ENCODE measurements around the gene IFT20.

The IFT20 gene

GRCh38 chr17:28334666-28335200 is 539 bp downstream of the IFT20 start:
- DNase-seq, result no peak

- DNase-seq, result no peak
Observed at GRCh38 chr17:28334171-28334570, 1.1 kb downstream of the IFT20 start.

GRCh38 chr17:28333083-28333746 is 2.1 kb downstream of the IFT20 start:
- DNase-seq, result no peak

DNA sequence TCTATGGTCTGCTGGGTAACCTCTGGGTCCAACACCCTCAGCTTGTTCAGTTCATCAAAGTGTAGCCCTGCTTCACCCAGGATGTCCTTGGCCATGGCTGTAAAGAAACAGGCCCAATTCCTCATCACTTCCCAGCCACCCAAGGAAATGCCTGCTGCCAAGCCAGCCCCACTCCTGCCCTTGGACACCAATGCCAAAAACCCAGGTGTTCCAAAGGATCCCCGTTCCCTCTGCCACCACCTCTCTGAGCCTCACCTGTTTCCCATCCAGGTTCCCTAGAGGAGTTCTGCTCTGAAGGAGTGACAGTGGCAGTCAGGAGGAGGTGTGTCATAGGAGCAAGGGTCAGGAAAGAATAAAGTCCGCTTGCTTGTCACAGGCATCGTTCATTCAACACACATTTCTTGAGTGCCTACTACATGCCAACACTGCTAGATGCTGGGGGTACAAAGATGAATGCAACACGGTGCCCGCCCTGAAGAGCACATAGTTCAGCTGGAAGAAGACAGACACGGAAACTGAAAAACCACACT is 3.3 kb downstream of the IFT20 start:
- DNase-seq, result no peak

DNA sequence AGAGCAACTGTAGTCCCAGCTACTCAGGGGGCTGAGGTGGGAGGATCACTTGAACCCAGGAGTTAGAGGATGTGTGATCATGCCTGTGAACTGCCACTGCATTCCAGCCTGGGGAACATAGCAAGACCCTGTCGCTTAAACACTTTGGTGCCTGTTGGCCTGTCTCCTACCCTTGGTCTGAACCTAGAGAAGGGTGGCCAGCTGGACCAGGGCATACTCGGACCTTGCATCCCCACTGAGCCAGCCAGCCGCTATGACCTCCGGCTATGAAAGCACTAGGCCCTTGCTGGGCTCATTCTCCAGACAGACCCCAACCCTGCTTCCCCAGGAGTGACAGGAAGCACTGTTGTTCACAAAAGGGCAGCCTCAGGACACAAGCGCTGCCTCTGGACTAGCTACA is 4.6 kb downstream of the IFT20 start:
- no peak for DNase-seq

DNA sequence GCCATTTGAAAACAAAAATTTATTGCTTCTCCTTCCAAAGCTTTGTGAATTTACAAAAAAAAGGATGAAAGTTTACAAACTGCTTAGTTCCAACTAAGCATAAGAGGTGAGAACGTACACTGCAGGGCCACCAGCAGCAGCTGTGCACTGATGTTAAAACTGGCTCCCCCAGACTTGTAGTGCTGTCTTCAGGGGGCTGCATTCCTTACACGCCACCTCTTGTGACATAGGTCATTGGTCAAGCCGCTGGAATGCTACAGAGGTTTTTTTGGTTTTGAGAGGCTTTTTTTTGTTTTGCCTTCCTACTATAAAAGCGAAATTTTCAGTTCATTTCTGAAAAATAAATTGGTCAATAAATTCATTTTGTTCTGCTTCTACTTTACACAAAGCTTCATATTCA is 6.9 kb downstream of the IFT20 start:
- DNase-seq, result no peak

GRCh38 chr17:28327709-28328108 is 7.6 kb downstream of the IFT20 start:
- DNase-seq, result no peak

- DNase-seq, result no peak
Observed at GRCh38 chr17:28327031-28327607, 8.2 kb downstream of the IFT20 start.

DNA sequence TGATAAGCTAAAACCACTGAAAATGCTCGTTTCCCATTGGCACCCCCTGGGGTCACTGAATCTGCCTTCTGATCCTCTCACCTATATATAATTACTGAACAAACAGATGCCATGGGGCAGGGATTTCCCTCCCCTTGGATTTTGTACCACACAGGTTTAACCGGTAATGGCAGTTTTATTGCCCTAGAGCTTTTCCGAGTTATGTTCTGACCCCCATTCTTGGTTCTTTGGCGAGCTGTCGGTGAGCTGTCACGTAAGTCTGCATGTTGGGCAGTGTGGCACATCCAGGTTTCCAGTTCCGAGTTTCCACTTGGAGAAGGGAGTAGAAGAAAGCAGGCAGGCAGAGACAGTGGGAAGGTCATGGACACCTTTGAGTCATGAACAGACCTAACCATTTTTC is 9.2 kb downstream of the IFT20 start:
- DNase-seq, result no peak

DNA sequence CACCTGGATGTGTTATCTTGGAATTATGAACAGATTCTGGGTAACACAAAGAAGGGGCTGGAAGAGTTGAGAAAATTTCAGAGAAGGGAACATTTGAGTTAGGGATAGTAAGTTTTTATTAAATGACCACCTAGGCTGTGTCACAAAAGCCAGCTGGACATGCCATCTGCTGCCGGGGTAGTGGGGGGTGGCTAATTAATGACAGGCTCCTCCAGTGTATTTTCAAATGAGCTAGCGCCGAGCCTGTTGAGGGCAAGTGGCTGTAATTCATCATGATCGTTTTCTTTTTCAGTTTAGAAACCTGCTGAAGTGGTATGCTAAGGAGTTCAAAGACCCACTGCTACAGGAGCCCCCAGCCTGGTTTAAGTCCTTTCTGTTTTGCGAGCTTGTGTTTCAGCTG is 10.1 kb downstream of the IFT20 start:
- DNase-seq, result no peak

GRCh38 chr17:28324781-28325180 is 10.5 kb downstream of the IFT20 start:
- no peak for DNase-seq

GRCh38 chr17:28324267-28324745 is 11.0 kb downstream of the IFT20 start:
- no peak for DNase-seq

DNA sequence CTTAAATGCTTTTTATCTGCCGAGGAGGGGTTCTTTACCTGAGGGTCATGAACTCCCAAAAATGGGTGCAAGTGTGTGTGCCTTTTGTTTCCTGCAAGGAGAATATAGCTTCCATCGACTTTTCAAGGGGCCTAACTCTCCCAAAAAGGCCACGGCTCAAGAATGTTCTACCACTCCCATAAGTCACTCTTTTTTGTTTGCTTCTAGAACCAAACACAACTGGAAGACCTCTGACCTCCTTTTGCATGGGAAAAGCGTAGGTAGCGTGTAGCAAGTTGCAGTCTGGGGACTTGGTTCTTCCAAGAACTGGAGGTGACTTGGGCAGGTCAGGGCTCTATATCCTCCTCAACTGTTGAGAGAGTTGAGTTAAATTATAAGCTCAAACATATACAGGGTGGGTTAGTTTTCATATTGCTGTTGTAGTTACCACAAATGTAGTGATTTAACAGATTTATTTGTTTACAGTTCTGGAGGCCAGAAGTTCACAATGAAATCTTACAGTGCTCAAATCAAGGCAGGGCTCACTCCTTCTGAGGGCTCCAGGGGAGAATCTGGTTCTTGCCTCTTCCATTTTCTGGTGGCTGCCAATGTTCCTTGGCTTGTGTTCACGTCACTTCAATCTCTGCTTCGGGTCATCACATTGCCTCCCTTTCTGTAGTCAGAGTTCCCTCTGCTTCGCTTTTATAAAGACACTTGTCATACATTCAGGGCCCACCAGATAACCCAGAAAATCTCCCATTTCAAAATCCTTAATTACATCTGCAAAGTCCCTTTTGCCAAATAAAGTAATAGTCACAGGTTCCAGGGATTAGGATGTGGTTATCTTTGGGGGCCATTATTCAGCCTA is 14.8 kb downstream of the IFT20 start:
- DNase-seq, result no peak

DNA sequence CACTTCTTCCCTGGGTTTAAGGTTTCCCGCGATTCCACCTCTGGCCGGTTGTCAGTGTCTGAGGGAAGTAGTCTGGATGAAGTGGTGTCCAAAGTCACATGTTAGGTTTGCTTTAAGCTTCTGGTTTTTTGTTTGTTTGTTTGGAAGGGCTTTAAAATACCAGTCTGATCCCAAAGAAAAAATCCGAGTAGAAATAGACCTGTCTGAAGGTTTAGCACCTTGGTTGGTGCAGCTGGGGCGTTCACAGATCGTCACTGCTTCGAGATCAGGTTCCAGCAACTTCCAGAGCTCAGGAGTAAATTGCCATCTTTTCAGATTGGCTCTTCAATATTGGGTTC is 15.7 kb downstream of the IFT20 start:
- DNase-seq, result no peak

GRCh38 chr17:28318759-28319597 is 16.3 kb downstream of the IFT20 start, which contains the start of gene TMEM97:
TSS of gene TMEM97 (plus strand) at chr17:28319200. CDS start at chr17:28319240, 40 bp downstream.
- peak; percentile 97 for DNase-seq

DNA sequence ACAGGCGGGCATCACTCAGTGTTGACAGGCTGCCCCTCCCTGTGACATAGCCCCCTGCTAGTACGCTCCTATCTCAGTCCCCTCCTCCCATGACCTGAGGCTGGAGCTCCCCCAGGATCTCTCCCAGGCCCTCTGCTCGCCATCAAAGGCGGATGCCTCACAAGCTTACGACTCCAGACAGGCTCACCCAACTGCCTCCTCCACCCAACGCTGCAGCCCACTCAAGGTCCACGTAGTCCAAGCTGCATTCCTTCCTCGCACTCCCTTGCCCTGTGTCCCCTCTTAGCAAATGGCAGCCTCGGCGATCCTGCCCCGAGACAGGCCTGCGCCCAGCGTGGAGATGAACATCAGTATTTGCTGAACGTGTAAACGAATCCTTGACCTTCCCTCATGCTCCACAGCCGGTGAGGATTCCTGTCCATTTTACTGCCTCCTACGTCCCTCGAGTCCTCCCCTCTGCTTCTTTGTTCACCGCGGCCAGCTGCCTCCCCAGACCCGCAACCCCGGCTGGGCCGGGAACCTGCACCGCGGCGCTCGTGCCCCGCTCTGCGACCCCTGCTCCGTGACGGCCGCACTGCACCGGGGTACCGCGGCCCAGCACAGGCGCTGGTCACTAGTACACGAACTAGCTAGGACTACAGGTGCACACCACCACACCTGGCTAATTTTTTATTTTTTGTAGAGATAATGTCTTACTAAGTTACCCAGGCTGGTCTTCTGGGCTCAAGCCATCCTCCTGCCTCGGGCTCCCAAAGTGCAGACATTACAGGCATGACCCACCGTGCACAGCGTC is 17.1 kb downstream of the IFT20 start:
- DNase-seq, result no peak

DNA sequence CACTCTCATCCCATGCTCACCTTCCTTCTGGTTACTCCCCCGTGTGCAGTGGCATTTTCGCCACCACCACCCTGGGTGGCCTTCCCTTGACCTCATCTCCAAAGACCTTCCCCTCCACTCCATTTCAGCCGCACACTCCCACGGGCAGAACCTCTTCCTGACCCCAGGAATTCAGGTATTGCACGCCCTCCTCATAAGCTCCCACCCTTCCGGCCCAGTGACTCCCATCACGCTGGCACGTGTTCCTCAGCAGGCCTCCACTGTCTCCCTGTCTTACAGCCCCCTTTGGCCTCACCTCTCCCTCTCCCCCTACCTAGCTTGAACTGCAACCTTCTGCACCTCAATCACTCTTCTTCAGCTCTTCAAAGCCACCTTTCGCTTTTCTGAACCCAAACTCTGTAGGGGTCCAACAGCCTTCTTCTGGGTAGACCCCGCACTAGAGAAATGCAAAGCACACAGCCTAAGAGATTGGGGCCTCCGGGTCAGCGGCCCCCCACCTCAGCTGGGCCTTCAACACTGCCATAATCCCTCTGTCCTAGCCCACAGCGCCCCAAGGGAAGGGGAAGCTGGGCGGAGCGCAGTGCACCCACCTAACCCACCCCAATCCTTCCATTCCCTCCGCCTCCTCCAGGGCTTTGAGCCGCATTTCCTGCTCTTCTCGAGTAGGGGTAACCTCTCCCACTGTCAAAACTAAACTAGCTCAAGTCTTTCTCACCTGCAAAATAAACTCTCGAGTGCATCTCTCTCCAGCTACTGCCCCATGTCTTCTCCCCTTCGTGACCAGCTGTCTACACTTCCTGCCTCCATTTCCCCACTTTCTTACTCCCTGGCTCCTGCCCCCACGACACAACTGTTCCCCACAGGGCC is 17.9 kb downstream of the IFT20 start:
- DNase-seq, result no peak

DNA sequence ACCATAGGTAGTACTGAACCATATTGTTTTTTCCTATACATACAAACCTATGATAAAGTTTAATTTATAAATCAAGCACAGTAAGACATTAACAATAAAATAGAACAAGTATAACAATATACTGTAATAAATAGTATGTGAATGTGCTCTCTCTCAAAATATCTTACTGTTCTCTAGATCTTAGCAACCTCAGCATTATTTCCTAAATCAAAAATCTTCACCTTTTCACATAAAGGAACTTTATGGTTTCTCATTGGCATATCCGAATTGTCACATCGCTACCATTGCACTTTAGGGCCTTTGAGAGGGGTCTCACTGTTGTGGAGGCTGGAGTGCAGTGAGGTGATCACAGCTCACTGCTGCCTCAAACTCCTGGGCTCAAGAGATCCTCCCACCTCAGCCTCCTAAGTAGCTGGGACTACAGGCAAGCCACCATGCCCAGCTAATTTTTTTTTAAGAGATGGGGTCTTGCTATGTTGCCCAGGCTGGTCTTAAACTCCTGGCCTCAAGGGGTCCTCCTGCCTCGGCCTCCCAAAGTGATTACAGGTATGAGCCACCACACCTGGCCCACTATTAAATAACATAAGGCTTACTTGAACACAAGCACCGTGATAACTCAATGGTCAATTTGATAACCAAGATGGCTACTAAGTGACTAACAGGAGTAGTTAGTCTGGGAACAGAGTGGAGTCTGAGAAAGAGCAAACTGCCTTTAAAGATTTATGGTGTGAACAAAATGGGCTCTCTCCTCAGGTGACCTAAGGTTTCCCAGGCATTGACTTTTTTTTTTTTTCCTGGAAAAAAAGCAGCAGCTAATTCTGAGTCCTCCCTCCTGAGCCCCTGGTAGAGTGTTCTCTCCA is 19.2 kb downstream of the IFT20 start:
- no peak for DNase-seq

DNA sequence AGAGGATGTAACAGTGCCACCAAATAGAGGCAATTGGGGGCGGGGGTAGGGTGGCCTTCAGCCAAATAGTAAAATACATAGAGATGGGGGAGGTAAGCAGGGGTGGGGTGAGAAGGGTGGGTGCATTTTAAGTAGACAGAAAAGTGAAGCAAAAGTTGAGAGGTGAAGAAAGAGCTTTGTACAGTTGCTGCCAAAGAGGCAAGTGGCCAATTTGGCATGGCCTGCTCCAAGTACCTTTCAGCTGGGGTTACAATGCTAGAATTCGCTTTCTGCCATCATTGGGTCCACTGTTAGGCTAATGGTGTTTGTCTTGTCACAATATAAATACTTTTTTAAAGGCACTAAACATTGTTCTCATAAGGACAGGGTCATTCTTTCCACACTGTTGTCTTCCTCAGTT is 21.4 kb downstream of the IFT20 start:
- DNase-seq, result no peak
